OCI-LY3 (cell line): ENCODE data around the gene PI16.

Experiments used
- CTCF ChIP-seq: fragments of 200-600, 300-600 bp; sonication (generic); IDR thresholded peaks from 2 replicates; pipeline ENCODE4 v1.5.1; 2014; ENCODE audit warnings: antibody characterized with exemption, low read length, low read depth
- EZH2phosphoT487 ChIP-seq: fragments of 200-600 bp; shearing (Covaris generic); IDR thresholded peaks from 2 replicates; pipeline ENCODE4 v1.6.1; 2018; ENCODE audit warnings: antibody characterized with exemption, mixed run types, low read depth

GRCh38 chr6:36968266-36968977 is 13.9 kb downstream of the PI16 start:
- TF ChIP-seq CTCF = no peak
- no peak for TF ChIP-seq EZH2phosphoT487
